WTC11 (cell line): ENCODE results near the gene FHOD3. TPM values are rescaled to one million over a fixed set of nuclear protein-coding genes. Genes with fewer than 3 reads are reported as not detected.

Source experiments
- ATAC-seq: fragments of 200-7000 bp; cut with Tn5 transposase; 2 replicates; pipeline ENCODE4 v1.10.0; 2021; ENCODE audit warnings: mild to moderate bottlenecking, moderate library complexity
- CTCF ChIA-PET: fragments of 300-600 bp; sonication (Branson Sonifier 250); formaldehyde crosslinking; loops from one replicate; lab custom pipeline; 2021; ENCODE audit warnings: antibody characterized with exemption; lab: Charles Lee
- POLR2A ChIA-PET: fragments of 350-600 bp; sonication (Branson Sonifier 250); formaldehyde crosslinking; loops from one replicate; lab custom pipeline; 2021; ENCODE audit warnings: antibody characterized with exemption; lab: Charles Lee
- DNase-seq: peaks from one replicate; pipeline ENCODE4 v3.0.0; 2021; ENCODE audit warnings: low spot score
- H3K27ac Mint-ChIP-seq: 2 replicates; pipeline ENCODE4 v1.8.0; 2021; ENCODE audit warnings: mixed read lengths
- H3K27me3 Mint-ChIP-seq: 2 replicates; pipeline ENCODE4 v1.8.0; 2021; ENCODE audit warnings: low read depth, mild to moderate bottlenecking, moderate library complexity, mixed read lengths
- H3K36me3 Mint-ChIP-seq: 2 replicates; pipeline ENCODE4 v1.8.0; 2021; ENCODE audit warnings: mixed read lengths
- H3K4me1 Mint-ChIP-seq: 2 replicates; pipeline ENCODE4 v1.8.0; 2022; ENCODE audit warnings: mixed read lengths
- H3K4me3 Mint-ChIP-seq: 2 replicates; pipeline ENCODE4 v1.8.0; 2021; ENCODE audit warnings: mild to moderate bottlenecking, moderate library complexity, mixed read lengths
- H3K9me3 Mint-ChIP-seq: 2 replicates; pipeline ENCODE4 v1.8.0; 2021; ENCODE audit warnings: mixed read lengths
- ATF1 ChIP-seq: sonication (generic); formaldehyde crosslinking; IDR thresholded peaks from 2 replicates; pipeline ENCODE4 v1.8.1; 2023; ENCODE audit warnings: mild to moderate bottlenecking, moderate library complexity, missing genetic modification reagents
- ELF4 ChIP-seq: sonication (generic); formaldehyde crosslinking; IDR thresholded peaks from 2 replicates; pipeline ENCODE4 v1.8.1; 2022; ENCODE audit warnings: low read depth, mild to moderate bottlenecking, moderate library complexity, missing genetic modification reagents
- ETV6 ChIP-seq: sonication (generic); formaldehyde crosslinking; IDR thresholded peaks from 2 replicates; pipeline ENCODE4 v1.8.1; 2022; ENCODE audit warnings: mild to moderate bottlenecking, missing genetic modification reagents
- NR2C2 ChIP-seq: sonication (generic); formaldehyde crosslinking; IDR thresholded peaks from 2 replicates; pipeline ENCODE4 v1.8.0; 2022; ENCODE audit warnings: mild to moderate bottlenecking, missing genetic modification reagents
- TCF7 ChIP-seq: sonication (generic); formaldehyde crosslinking; IDR thresholded peaks from 2 replicates; pipeline ENCODE4 v1.8.0; 2022; ENCODE audit warnings: mild to moderate bottlenecking, low read depth, missing genetic modification reagents, moderate library complexity
- TEAD1 ChIP-seq: sonication (generic); formaldehyde crosslinking; IDR thresholded peaks from 2 replicates; pipeline ENCODE4 v1.8.0; 2022; ENCODE audit warnings: mild to moderate bottlenecking, missing genetic modification reagents
- TP53 ChIP-seq: sonication (generic); formaldehyde crosslinking; IDR thresholded peaks from 2 replicates; pipeline ENCODE4 v1.8.1; 2023; ENCODE audit warnings: mild to moderate bottlenecking, missing genetic modification reagents
- ZNF121 ChIP-seq: sonication (generic); formaldehyde crosslinking; IDR thresholded peaks from 2 replicates; pipeline ENCODE4 v1.8.0; 2023; ENCODE audit warnings: missing genetic modification reagents
- ZNF263 ChIP-seq: sonication (generic); formaldehyde crosslinking; IDR thresholded peaks from 2 replicates; pipeline ENCODE4 v1.8.1; 2022; ENCODE audit warnings: low read depth, mild to moderate bottlenecking, moderate library complexity, missing genetic modification reagents
- total RNA-seq: library from RNA; stranded (reverse); gene quantifications from 3 replicates; pipeline ENCODE4 v1.2.3, GENCODE V29; 2021
- TF ChIP-seq, protein P1 (sequence below): fragments of 200-600 bp; IDR thresholded peaks from 2 replicates; pipeline ENCODE4 v1.8.0; 2022; ENCODE audit warnings: antibody characterized with exemption
- TF ChIP-seq, protein P2 (sequence below): sonication (generic); formaldehyde crosslinking; IDR thresholded peaks from 2 replicates; pipeline ENCODE4 v1.8.0; 2023; ENCODE audit warnings: mild to moderate bottlenecking, missing genetic modification reagents
- TF ChIP-seq, protein P3 (sequence below): fragments of 250-450 bp; sonication (Bioruptor Pico); IDR thresholded peaks from 2 replicates; pipeline ENCODE4 v1.9.0; 2021; ENCODE audit warnings: mild to moderate bottlenecking
- TF ChIP-seq, protein P4 (sequence below): sonication (generic); formaldehyde crosslinking; IDR thresholded peaks from 2 replicates; pipeline ENCODE4 v1.8.1; 2023; ENCODE audit warnings: mild to moderate bottlenecking, missing genetic modification reagents, moderate library complexity
- TF ChIP-seq, protein P5 (sequence below): sonication (generic); formaldehyde crosslinking; IDR thresholded peaks from 2 replicates; pipeline ENCODE4 v1.8.0; 2022; ENCODE audit warnings: mild to moderate bottlenecking, missing genetic modification reagents
- TF ChIP-seq, protein P6 (sequence below): fragments of 250-450 bp; sonication (Bioruptor Pico); IDR thresholded peaks from 2 replicates; pipeline ENCODE4 v1.9.0; 2021; ENCODE audit warnings: mild to moderate bottlenecking, borderline replicate concordance
- TF ChIP-seq, protein P7 (sequence below): sonication (generic); formaldehyde crosslinking; IDR thresholded peaks from 2 replicates; pipeline ENCODE4 v1.8.1; 2022; ENCODE audit warnings: low read depth, missing genetic modification reagents, borderline replicate concordance

FHOD3 gene
- total RNA-seq, 1 experiment from 2014 or later, result 3.8 TPM

DNA sequence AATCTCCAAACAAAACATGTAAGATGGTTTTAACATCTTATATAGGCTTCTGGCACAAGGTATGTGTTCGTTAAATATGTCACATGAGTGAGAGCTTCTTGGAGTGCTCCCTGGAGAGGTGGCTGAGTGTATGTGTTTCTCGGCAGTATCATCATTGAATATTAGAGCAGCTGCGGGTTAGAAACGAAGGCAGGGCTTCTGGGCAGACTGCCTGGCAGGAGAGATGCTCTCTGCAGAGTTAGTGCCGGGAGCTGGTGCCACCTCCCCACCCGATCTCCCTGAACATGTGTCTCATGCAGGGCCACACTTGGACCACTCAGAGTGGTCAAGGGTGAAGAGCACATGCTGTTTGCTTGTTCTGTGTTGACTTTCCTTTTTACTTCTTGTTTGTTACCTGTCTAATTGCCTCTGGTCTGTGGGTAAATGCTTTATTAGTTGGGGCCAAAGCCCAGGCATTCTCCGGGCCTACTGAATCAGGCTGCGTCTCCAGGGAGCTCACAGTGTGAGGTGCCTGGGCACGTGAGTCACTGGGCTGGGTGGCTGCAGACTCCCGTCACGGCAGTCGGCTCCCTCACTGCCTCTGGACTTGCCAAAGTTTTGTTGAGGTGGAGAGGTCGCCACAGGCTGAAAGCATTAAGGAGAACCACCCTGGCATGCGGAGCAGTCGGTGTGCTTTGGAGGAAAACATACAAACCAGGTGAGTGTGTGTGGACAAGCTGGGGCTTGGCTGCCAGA lies 246.6 kb downstream of the FHOD3 start:
- H3K4me1 Mint-ChIP-seq, result no peaks in the 10 kb centered on the region
- no peaks in the 10 kb centered on the region; the same call in 1 of the 2 replicates for H3K27me3 Mint-ChIP-seq
- POLR2A ChIA-PET, result interaction anchor here (0.7 kb wide), 1 partner anchor 91 kb away, joined by 3 read pairs; no protein-coding TSS in a partner anchor
- TF ChIP-seq ETV6 (CRISPR knock-in tag), result no peak
- no peak for TF ChIP-seq TCF7 (CRISPR knock-in tag)
- TF ChIP-seq ZNF121, result no peak
- no peak for TF ChIP-seq ATF1 (CRISPR knock-in tag)
- TF ChIP-seq NR2C2 (CRISPR knock-in tag), result no peak
- TF ChIP-seq ELF4 (CRISPR knock-in tag), result no peak
- TF ChIP-seq, protein P1, sequence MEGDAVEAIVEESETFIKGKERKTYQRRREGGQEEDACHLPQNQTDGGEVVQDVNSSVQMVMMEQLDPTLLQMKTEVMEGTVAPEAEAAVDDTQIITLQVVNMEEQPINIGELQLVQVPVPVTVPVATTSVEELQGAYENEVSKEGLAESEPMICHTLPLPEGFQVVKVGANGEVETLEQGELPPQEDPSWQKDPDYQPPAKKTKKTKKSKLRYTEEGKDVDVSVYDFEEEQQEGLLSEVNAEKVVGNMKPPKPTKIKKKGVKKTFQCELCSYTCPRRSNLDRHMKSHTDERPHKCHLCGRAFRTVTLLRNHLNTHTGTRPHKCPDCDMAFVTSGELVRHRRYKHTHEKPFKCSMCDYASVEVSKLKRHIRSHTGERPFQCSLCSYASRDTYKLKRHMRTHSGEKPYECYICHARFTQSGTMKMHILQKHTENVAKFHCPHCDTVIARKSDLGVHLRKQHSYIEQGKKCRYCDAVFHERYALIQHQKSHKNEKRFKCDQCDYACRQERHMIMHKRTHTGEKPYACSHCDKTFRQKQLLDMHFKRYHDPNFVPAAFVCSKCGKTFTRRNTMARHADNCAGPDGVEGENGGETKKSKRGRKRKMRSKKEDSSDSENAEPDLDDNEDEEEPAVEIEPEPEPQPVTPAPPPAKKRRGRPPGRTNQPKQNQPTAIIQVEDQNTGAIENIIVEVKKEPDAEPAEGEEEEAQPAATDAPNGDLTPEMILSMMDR, result no peak
- TF ChIP-seq, protein P2, sequence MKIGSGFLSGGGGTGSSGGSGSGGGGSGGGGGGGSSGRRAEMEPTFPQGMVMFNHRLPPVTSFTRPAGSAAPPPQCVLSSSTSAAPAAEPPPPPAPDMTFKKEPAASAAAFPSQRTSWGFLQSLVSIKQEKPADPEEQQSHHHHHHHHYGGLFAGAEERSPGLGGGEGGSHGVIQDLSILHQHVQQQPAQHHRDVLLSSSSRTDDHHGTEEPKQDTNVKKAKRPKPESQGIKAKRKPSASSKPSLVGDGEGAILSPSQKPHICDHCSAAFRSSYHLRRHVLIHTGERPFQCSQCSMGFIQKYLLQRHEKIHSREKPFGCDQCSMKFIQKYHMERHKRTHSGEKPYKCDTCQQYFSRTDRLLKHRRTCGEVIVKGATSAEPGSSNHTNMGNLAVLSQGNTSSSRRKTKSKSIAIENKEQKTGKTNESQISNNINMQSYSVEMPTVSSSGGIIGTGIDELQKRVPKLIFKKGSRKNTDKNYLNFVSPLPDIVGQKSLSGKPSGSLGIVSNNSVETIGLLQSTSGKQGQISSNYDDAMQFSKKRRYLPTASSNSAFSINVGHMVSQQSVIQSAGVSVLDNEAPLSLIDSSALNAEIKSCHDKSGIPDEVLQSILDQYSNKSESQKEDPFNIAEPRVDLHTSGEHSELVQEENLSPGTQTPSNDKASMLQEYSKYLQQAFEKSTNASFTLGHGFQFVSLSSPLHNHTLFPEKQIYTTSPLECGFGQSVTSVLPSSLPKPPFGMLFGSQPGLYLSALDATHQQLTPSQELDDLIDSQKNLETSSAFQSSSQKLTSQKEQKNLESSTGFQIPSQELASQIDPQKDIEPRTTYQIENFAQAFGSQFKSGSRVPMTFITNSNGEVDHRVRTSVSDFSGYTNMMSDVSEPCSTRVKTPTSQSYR (CRISPR knock-in tag), result no peak
- TF ChIP-seq, protein P3, sequence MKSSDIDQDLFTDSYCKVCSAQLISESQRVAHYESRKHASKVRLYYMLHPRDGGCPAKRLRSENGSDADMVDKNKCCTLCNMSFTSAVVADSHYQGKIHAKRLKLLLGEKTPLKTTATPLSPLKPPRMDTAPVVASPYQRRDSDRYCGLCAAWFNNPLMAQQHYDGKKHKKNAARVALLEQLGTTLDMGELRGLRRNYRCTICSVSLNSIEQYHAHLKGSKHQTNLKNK, result no peak
- no peak for TF ChIP-seq TEAD1
- TF ChIP-seq, protein P4, sequence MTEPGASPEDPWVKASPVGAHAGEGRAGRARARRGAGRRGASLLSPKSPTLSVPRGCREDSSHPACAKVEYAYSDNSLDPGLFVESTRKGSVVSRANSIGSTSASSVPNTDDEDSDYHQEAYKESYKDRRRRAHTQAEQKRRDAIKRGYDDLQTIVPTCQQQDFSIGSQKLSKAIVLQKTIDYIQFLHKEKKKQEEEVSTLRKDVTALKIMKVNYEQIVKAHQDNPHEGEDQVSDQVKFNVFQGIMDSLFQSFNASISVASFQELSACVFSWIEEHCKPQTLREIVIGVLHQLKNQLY (CRISPR knock-in tag), result no peak
- TF ChIP-seq, protein P5, sequence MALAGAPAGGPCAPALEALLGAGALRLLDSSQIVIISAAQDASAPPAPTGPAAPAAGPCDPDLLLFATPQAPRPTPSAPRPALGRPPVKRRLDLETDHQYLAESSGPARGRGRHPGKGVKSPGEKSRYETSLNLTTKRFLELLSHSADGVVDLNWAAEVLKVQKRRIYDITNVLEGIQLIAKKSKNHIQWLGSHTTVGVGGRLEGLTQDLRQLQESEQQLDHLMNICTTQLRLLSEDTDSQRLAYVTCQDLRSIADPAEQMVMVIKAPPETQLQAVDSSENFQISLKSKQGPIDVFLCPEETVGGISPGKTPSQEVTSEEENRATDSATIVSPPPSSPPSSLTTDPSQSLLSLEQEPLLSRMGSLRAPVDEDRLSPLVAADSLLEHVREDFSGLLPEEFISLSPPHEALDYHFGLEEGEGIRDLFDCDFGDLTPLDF (CRISPR knock-in tag), result no peak
- ATAC-seq (no peak), DNase-seq (no peak)
- CTCF ChIA-PET, result no interaction called here
- no peaks in the 10 kb centered on the region for H3K36me3 Mint-ChIP-seq
- H3K27ac Mint-ChIP-seq, result no peak overlapping the region
- no peak overlapping the region for H3K4me3 Mint-ChIP-seq
- H3K9me3 Mint-ChIP-seq, result peaks cover 5% of the 10 kb centered on the region

DNA sequence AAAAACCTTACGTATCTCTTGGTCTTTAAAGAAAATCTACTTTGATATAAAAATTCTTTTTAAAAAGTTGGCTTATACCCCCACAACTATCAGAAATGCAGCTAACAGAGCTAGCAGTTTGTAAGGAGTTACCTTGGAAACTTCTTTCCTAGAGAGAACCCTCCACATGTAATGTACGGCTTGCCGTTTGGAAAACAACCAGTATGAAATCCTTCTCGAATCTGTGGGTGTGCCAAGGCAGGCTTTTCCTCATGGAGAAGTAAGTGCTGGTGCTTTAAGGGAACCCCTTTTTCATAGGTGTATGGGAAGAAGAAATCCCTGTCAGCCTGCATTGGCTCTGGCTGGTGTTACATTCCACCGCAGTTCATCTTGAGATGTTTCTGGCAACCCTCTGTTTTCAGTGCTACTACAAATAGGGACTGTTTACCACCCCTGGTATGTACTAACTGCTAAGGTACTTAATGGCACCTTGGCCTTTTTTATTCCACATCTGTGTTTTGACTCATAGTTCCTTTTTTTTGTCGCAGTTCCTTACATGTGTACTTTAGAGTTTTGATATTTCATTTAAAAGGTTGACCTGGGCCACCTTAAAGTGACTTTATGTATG lies 248.4 kb downstream of the FHOD3 start:
- no peak for DNase-seq
- CTCF ChIA-PET, result interaction anchor here (1.0 kb wide), 1 partner anchor 11 kb away, joined by 5 read pairs; no protein-coding TSS in a partner anchor
- no peak overlapping the region for H3K27ac Mint-ChIP-seq
- no peak overlapping the region for H3K4me3 Mint-ChIP-seq
- H3K36me3 Mint-ChIP-seq, result no peaks in the 10 kb centered on the region
- H3K9me3 Mint-ChIP-seq, result peaks cover 8% of the 10 kb centered on the region
- POLR2A ChIA-PET, result no interaction called here
- H3K4me1 Mint-ChIP-seq, result no peaks in the 10 kb centered on the region
- H3K27me3 Mint-ChIP-seq, result no peaks in the 10 kb centered on the region; the same call in 1 of the 2 replicates
- no peak for ATAC-seq
- TF ChIP-seq, protein P6, sequence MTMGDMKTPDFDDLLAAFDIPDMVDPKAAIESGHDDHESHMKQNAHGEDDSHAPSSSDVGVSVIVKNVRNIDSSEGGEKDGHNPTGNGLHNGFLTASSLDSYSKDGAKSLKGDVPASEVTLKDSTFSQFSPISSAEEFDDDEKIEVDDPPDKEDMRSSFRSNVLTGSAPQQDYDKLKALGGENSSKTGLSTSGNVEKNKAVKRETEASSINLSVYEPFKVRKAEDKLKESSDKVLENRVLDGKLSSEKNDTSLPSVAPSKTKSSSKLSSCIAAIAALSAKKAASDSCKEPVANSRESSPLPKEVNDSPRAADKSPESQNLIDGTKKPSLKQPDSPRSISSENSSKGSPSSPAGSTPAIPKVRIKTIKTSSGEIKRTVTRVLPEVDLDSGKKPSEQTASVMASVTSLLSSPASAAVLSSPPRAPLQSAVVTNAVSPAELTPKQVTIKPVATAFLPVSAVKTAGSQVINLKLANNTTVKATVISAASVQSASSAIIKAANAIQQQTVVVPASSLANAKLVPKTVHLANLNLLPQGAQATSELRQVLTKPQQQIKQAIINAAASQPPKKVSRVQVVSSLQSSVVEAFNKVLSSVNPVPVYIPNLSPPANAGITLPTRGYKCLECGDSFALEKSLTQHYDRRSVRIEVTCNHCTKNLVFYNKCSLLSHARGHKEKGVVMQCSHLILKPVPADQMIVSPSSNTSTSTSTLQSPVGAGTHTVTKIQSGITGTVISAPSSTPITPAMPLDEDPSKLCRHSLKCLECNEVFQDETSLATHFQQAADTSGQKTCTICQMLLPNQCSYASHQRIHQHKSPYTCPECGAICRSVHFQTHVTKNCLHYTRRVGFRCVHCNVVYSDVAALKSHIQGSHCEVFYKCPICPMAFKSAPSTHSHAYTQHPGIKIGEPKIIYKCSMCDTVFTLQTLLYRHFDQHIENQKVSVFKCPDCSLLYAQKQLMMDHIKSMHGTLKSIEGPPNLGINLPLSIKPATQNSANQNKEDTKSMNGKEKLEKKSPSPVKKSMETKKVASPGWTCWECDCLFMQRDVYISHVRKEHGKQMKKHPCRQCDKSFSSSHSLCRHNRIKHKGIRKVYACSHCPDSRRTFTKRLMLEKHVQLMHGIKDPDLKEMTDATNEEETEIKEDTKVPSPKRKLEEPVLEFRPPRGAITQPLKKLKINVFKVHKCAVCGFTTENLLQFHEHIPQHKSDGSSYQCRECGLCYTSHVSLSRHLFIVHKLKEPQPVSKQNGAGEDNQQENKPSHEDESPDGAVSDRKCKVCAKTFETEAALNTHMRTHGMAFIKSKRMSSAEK (CRISPR knock-in tag), result no peak
- TF ChIP-seq ZNF263 (CRISPR knock-in tag) (no peak), ZNF121 (no peak), TP53 (CRISPR knock-in tag) (no peak)
- TF ChIP-seq, protein P7, sequence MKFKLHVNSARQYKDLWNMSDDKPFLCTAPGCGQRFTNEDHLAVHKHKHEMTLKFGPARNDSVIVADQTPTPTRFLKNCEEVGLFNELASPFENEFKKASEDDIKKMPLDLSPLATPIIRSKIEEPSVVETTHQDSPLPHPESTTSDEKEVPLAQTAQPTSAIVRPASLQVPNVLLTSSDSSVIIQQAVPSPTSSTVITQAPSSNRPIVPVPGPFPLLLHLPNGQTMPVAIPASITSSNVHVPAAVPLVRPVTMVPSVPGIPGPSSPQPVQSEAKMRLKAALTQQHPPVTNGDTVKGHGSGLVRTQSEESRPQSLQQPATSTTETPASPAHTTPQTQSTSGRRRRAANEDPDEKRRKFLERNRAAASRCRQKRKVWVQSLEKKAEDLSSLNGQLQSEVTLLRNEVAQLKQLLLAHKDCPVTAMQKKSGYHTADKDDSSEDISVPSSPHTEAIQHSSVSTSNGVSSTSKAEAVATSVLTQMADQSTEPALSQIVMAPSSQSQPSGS, result no peak
